Esophagus mucosa (tissue), 1 donor: ENCODE results near the gene MTARC1. TPM values are rescaled to one million over a fixed set of nuclear protein-coding genes. Genes with fewer than 3 reads are reported as not detected.

Experiments
- ATAC-seq: fragments of 200-7000 bp; cut with Tn5 transposase; one replicate; pipeline ENCODE4 v1.9.1; 2020
- total RNA-seq: library from RNA; stranded (reverse); gene quantifications from one replicate; pipeline ENCODE4 v1.2.4, GENCODE V29; 2023
- donor health status: DM: yes; HTN: yes; CAD: no.

MTARC1 gene
- total RNA-seq, 1 donor from 2014 or later = 6.1 TPM

GRCh38 chr1:220834155-220834870 lies 47.6 kb downstream of the MTARC1 start:
- no peak for ATAC-seq

Other genes with a start within 250 kb of the MTARC1 start
- 2.5 TPM for gene C1orf115, start 96.5 kb upstream of the MTARC1 start, total RNA-seq
- 3.0 TPM for gene MTARC2, start 38.6 kb upstream of the MTARC1 start, total RNA-seq
- gene HLX, start 92.5 kb downstream of the MTARC1 start, total RNA-seq = 0.48 TPM